Endothelial cell of umbilical vein (primary cell): Measurements from ENCODE around the gene SLC9C2. TPM values are rescaled to one million over a fixed set of nuclear protein-coding genes. Genes with fewer than 3 reads are reported as not detected.

Source experiments
- BruUV-seq: library from RNA; stranded (reverse); fragments of 400-500 nt; replicated peaks from 2 replicates; lab custom pipeline; 2021; lab: Mats Ljungman, UMichigan
- CTCF ChIA-PET: fragments of 300-600, 350-600 bp; sonication (Branson Sonifier 250); formaldehyde crosslinking; loops from one replicate; lab custom pipeline; 2021; ENCODE audit warnings: antibody characterized with exemption, inconsistent platforms; lab: Charles Lee
- POLR2A ChIA-PET: fragments of 300-600, 350-600 bp; sonication (Branson Sonifier 250); formaldehyde crosslinking; loops from one replicate; lab custom pipeline; 2021; ENCODE audit warnings: antibody characterized with exemption, inconsistent platforms; lab: Charles Lee
- DNase-seq: peaks from one replicate; pipeline ENCODE4 v3.0.0-alpha.2; 2011; ENCODE audit warnings: low read depth, low spot score
- FAIRE-seq: peaks from 2 replicates; lab custom pipeline; 2011; peaks lifted over from hg19 to GRCh38; lab: Jason Lieb, UNC
- H2AFZ ChIP-seq: 2 replicates; pipeline ENCODE4 v1.6.0; 2012; ENCODE audit warnings: low read depth, low read length, control low read depth, inconsistent platforms
- H3K27ac ChIP-seq: 2 replicates; pipeline ENCODE4 v1.5.1; 2011; ENCODE audit warnings: low read depth, mild to moderate bottlenecking, control low read depth, low read length, moderate library complexity; ENCODE audit not compliant: insufficient read depth
- H3K27me3 ChIP-seq, 2 experiments: 2 replicates each; pipeline versions ENCODE4 v1.6.0 to v1.6.1; 2011; ENCODE audit warnings: low read length in 2 of 2, mixed read lengths in 1 of 2; ENCODE audit not compliant: control insufficient read depth in 2 of 2, insufficient read depth in 2 of 2
- H3K36me3 ChIP-seq, 2 experiments: 2 replicates in 1 of 2; 3 replicates in 1 of 2; pipeline ENCODE4 v1.5.1; 2011; ENCODE audit warnings: low read length in 2 of 2, mild to moderate bottlenecking in 1 of 2, moderate library complexity in 1 of 2; ENCODE audit not compliant: control insufficient read depth in 2 of 2, insufficient read depth in 2 of 2; ENCODE audit errors: extremely low read depth in 1 of 2
- H3K4me1 ChIP-seq: 3 replicates; pipeline ENCODE4 v1.5.1; 2011; ENCODE audit warnings: mild to moderate bottlenecking, low read length; ENCODE audit not compliant: control insufficient read depth, insufficient read depth; ENCODE audit errors: extremely low read depth
- H3K4me2 ChIP-seq: 2 replicates; pipeline ENCODE4 v1.6.1; 2011; ENCODE audit warnings: low read length, control low read depth, mixed read lengths; ENCODE audit not compliant: insufficient read depth
- H3K4me3 ChIP-seq, 3 experiments: fragments of 200-600 bp in 1 of 3; sonication (generic), shearing (Covaris generic) in 1 of 3; replicated peaks in 1 of 3; 2 replicates each; pipeline ENCODE4 v1.5.1; 2011 to 2016; ENCODE audit warnings: control low read depth in 3 of 3, low read length in 3 of 3, mild to moderate bottlenecking in 2 of 3, inconsistent platforms in 1 of 3, low read depth in 1 of 3, moderate library complexity in 1 of 3; ENCODE audit not compliant: insufficient read depth in 1 of 3
- H3K79me2 ChIP-seq: 2 replicates; pipeline ENCODE4 v1.6.0; 2012; ENCODE audit warnings: low read length, inconsistent platforms; ENCODE audit not compliant: control insufficient read depth, insufficient read depth
- H3K9ac ChIP-seq: replicated peaks from 2 replicates; pipeline ENCODE3; 2011; ENCODE audit warnings: low read length, control low read depth; ENCODE audit not compliant: insufficient read depth; ENCODE audit errors: extremely low read depth
- H3K9me1 ChIP-seq: replicated peaks from 3 replicates; pipeline ENCODE4 v1.6.0; 2011; ENCODE audit warnings: mild to moderate bottlenecking, low read length; ENCODE audit not compliant: control insufficient read depth, insufficient read depth; ENCODE audit errors: extremely low read depth
- H3K9me3 ChIP-seq: replicated peaks from 2 replicates; pipeline ENCODE4 v1.5.1; 2012; ENCODE audit warnings: low read length, inconsistent platforms; ENCODE audit not compliant: control insufficient read depth, insufficient read depth
- H4K20me1 ChIP-seq: replicated peaks from 2 replicates; pipeline ENCODE3; 2011; ENCODE audit warnings: mild to moderate bottlenecking, low read length; ENCODE audit not compliant: control insufficient read depth, insufficient read depth; ENCODE audit errors: extremely low read depth
- EZH2 ChIP-seq: IDR thresholded peaks from 2 replicates; pipeline ENCODE4 v1.6.1; 2012; ENCODE audit warnings: borderline replicate concordance, low read depth, mild to moderate bottlenecking, moderate library complexity, low read length, inconsistent platforms; ENCODE audit not compliant: severe bottlenecking
- GATA2 ChIP-seq: IDR thresholded peaks from 2 replicates; pipeline ENCODE4 v1.7.0; 2011; ENCODE audit warnings: low read depth, mild to moderate bottlenecking, moderate library complexity, mixed read lengths, low read length; ENCODE audit not compliant: insufficient read length, insufficient read depth
- JUN ChIP-seq: IDR thresholded peaks from 2 replicates; pipeline ENCODE4 v1.6.1; 2011; ENCODE audit warnings: borderline replicate concordance, low read depth; ENCODE audit not compliant: insufficient read length, insufficient read depth
- POLR2AphosphoS5 ChIP-seq: IDR thresholded peaks from 2 replicates; pipeline ENCODE4 v1.6.1; 2012; ENCODE audit warnings: low read depth, mild to moderate bottlenecking, control low read depth, low read length, moderate library complexity; ENCODE audit not compliant: insufficient read depth
- dilution Hi-C: fragments of 300-500 bp; cut with MboI; formaldehyde crosslinking; loops from one replicate; pipeline ENCODE4 v1.15.0; 2019; ENCODE audit warnings: low sequenced_read_pairs; ENCODE audit not compliant: extremely low pct_ligation_motif_present
- intact Hi-C: fragments of 100-400 bp; cut with micrococcal nuclease; formaldehyde crosslinking; loops from one replicate; pipeline ENCODE4 v1.10.0; 2022
- polyA plus RNA-seq, 4 experiments: library from polyadenylated mRNA; depleted of rRNA in 3 of 4; stranded (reverse) in 3 of 4; unstranded in 1 of 4; fragments of >200 nt; gene quantifications; 2 replicates each; pipeline versions ENCODE4 v1.2.1 to v1.2.3, GENCODE V29; 2011 to 2012; ENCODE audit warnings: missing spikeins in 1 of 4
- total RNA-seq: library from RNA; stranded (reverse); gene quantifications from 2 replicates; pipeline ENCODE4 v1.2.3, GENCODE V29; 2021
- TF ChIP-seq, protein P1 (sequence below), 2 donors: IDR thresholded peaks; 1 replicate in 1 of 2; 2 replicates in 1 of 2; pipeline ENCODE4 v1.5.1; 2011; ENCODE audit warnings: low read length in 2 of 2, mild to moderate bottlenecking in 2 of 2, moderate library complexity in 2 of 2, control low read depth in 1 of 2, inconsistent platforms in 1 of 2, low read depth in 1 of 2; ENCODE audit not compliant: insufficient read depth in 1 of 2; ENCODE audit errors: extremely low read depth in 1 of 2
- TF ChIP-seq, protein P2 (sequence below): IDR thresholded peaks from 2 replicates; pipeline ENCODE4 v1.6.1; 2011; ENCODE audit not compliant: insufficient read depth, insufficient read length

The SLC9C2 gene
- total and polyA plus RNA-seq, 2 donors (not counting 3 experiments of a cell fraction or from before 2014, with no cell fraction given): 0.15 TPM; not detected in 1

- Histone ChIP-seq H3K27ac (no peak overlapping the region), H3K9me3 (no peaks in the 10 kb centered on the region), H3K9me1 (no peaks in the 10 kb centered on the region), H3K4me2 (no peak overlapping the region), H4K20me1 (no peaks in the 10 kb centered on the region), H3K79me2 (no peaks in the 10 kb centered on the region), H3K36me3 (no peaks in the 10 kb centered on the region), H3K9ac (no peak overlapping the region), H2AFZ (no peak overlapping the region), H3K4me3 (no peak overlapping the region), H3K4me1 (no peaks in the 10 kb centered on the region), H3K27me3 (peaks cover 0 to 3% of the 10 kb centered on the region in 2 experiments)
- no TSS peak for BruUV-seq
- CTCF ChIA-PET: no interaction called here
- intact Hi-C loops (no loop called here), dilution Hi-C loops (no loop called here)
- POLR2A ChIA-PET: no interaction called here
- DNase-seq (no peak), FAIRE-seq (no peak)
- no peak for TF ChIP-seq EZH2
- TF ChIP-seq, protein P1, sequence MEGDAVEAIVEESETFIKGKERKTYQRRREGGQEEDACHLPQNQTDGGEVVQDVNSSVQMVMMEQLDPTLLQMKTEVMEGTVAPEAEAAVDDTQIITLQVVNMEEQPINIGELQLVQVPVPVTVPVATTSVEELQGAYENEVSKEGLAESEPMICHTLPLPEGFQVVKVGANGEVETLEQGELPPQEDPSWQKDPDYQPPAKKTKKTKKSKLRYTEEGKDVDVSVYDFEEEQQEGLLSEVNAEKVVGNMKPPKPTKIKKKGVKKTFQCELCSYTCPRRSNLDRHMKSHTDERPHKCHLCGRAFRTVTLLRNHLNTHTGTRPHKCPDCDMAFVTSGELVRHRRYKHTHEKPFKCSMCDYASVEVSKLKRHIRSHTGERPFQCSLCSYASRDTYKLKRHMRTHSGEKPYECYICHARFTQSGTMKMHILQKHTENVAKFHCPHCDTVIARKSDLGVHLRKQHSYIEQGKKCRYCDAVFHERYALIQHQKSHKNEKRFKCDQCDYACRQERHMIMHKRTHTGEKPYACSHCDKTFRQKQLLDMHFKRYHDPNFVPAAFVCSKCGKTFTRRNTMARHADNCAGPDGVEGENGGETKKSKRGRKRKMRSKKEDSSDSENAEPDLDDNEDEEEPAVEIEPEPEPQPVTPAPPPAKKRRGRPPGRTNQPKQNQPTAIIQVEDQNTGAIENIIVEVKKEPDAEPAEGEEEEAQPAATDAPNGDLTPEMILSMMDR (IDR thresholded peaks at IDR 0.05; ENCODE audit: extremely low read depth in 1 of 2, insufficient read depth in 1 of 2, low read depth in 1 of 2, low read length in 2 of 2): no peak
- no peak for TF ChIP-seq GATA2
- no peak for TF ChIP-seq POLR2AphosphoS5
- TF ChIP-seq JUN: no peak
- TF ChIP-seq, protein P2, sequence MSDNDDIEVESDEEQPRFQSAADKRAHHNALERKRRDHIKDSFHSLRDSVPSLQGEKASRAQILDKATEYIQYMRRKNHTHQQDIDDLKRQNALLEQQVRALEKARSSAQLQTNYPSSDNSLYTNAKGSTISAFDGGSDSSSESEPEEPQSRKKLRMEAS: no peak
Observed at GRCh38 chr1:173503391-173503790, 99.5 kb downstream of the SLC9C2 start.
